ENCODE results near the gene TLX1. TPM values are rescaled to one million over a fixed set of nuclear protein-coding genes. Genes with fewer than 3 reads are reported as not detected.

The TLX1 gene
- polyA plus RNA-seq, 10 donors: not detected

Other genes starting within 250 kb of the TLX1 start
- 100 to 1,000 TPM in 1 of 10 donors, 10 to 100 TPM in 9; 51.3 to 101 (median 74.4) TPM for gene SLF2, start 218.3 kb upstream of the TLX1 start, polyA plus RNA-seq (ENCODE audit: insufficient read length in 10 of 10)
- 10 to 100 TPM in 2 of 10 donors, 1 to 10 TPM in 8; 5.6 to 11.4 (median 7.0) TPM for gene SEMA4G, start 161.8 kb upstream of the TLX1 start, polyA plus RNA-seq (ENCODE audit: insufficient read length in 10 of 10)
- 10 to 100 TPM; 56.1 to 74.6 (median 65.6) TPM for gene MRPL43, start 143.8 kb upstream of the TLX1 start, polyA plus RNA-seq (ENCODE audit: insufficient read length in 10 of 10)
- gene TWNK, start 143.8 kb upstream of the TLX1 start, polyA plus RNA-seq (ENCODE audit: insufficient read length in 10 of 10): 10 to 100 TPM in 3 of 10 donors, 1 to 10 TPM in 7; 7.1 to 15.4 (median 9.5) TPM
- gene LZTS2, start 131.5 kb upstream of the TLX1 start, polyA plus RNA-seq (ENCODE audit: insufficient read length in 10 of 10): 10 to 100 TPM; 37.8 to 59.7 (median 52.7) TPM
- 1 to 10 TPM in 7 of 10 donors, under 1 TPM in 3; 0.43 to 1.5 (median 1.2) TPM for gene PDZD7, start 100.2 kb upstream of the TLX1 start, polyA plus RNA-seq (ENCODE audit: insufficient read length in 10 of 10)
- gene SFXN3, start 100.1 kb upstream of the TLX1 start, polyA plus RNA-seq (ENCODE audit: insufficient read length in 10 of 10): 10 to 100 TPM; 16.6 to 33.6 (median 24.6) TPM
- 10 to 100 TPM; 22.4 to 43.8 (median 28.3) TPM for gene KAZALD1, start 69.3 kb upstream of the TLX1 start, polyA plus RNA-seq (ENCODE audit: insufficient read length in 10 of 10)
- gene LBX1, start 98.2 kb downstream of the TLX1 start, polyA plus RNA-seq (ENCODE audit: insufficient read length in 10 of 10): 1 to 10 TPM; 1.1 to 9.5 (median 2.2) TPM
- 10 to 100 TPM; 18.3 to 36.6 (median 23.1) TPM for gene BTRC, start 222.9 kb downstream of the TLX1 start, polyA plus RNA-seq (ENCODE audit: insufficient read length in 10 of 10)

All from muscle of back (tissue), 10 donors.